PC-9 (cell line): ENCODE measurements around the gene STMN3. TPM values are rescaled to one million over a fixed set of nuclear protein-coding genes. Genes with fewer than 3 reads are reported as not detected.

Experiments
- BruUV-seq: library from RNA; stranded (reverse); fragments of 400-500 nt; replicated peaks from 2 replicates; lab custom pipeline; 2021; lab: Mats Ljungman, UMichigan
- CTCF ChIA-PET: fragments of 300-600 bp; sonication (Branson Sonifier 250); formaldehyde crosslinking; loops from one replicate; lab custom pipeline; 2022; ENCODE audit warnings: antibody characterized with exemption; lab: Charles Lee
- POLR2A ChIA-PET: fragments of 300-600 bp; sonication (Branson Sonifier 250); formaldehyde crosslinking; loops from one replicate; lab custom pipeline; 2022; ENCODE audit warnings: antibody characterized with exemption; ENCODE audit not compliant: unreplicated experiment; lab: Charles Lee
- DNase-seq, 2 experiments: peaks; one replicate each; pipeline versions ENCODE4 v3.0.0 to v3.0.0-alpha.2; 2015 to 2022; ENCODE audit warnings: mixed read lengths in 1 of 2
- H2AFZ ChIP-seq: fragments of 200-600 bp; sonication (generic); 2 replicates; pipeline ENCODE4 v1.8.1; 2017; ENCODE audit warnings: antibody characterized with exemption
- H3F3A ChIP-seq: fragments of 200-600 bp; sonication (generic); 2 replicates; pipeline ENCODE4 v1.8.1; 2017; ENCODE audit warnings: antibody characterized with exemption, mild to moderate bottlenecking, low read depth; ENCODE audit not compliant: insufficient read depth
- H3K27ac ChIP-seq: fragments of 200-600 bp; sonication (generic); 2 replicates; pipeline ENCODE4 v1.6.1; 2016; ENCODE audit warnings: mixed run types
- H3K27me3 ChIP-seq: fragments of 200-600 bp; sonication (generic); 2 replicates; pipeline ENCODE4 v1.6.1; 2016; ENCODE audit warnings: low read depth, mixed run types; ENCODE audit not compliant: insufficient read depth
- H3K36me3 ChIP-seq: fragments of 200-600 bp; sonication (generic); 2 replicates; pipeline ENCODE4 v1.6.1; 2016; ENCODE audit warnings: low read depth, mixed run types
- H3K4me1 ChIP-seq: fragments of 200-600 bp; sonication (generic); replicated peaks from 2 replicates; pipeline ENCODE4 v1.6.1; 2016; ENCODE audit warnings: mixed run types; ENCODE audit not compliant: insufficient read depth
- H3K4me2 ChIP-seq: fragments of 200-600 bp; sonication (generic); 2 replicates; pipeline ENCODE4 v1.6.1; 2017; ENCODE audit warnings: mixed run types
- H3K4me3 ChIP-seq: fragments of 200-600 bp; sonication (generic); 2 replicates; pipeline ENCODE4 v1.6.1; 2016; ENCODE audit warnings: mixed run types
- H3K79me2 ChIP-seq: fragments of 200-600 bp; sonication (generic); 2 replicates; pipeline ENCODE4 v1.6.1; 2017; ENCODE audit warnings: low read depth, mixed run types
- H3K9me2 ChIP-seq: fragments of 200-600 bp; sonication (generic); 2 replicates; pipeline ENCODE4 v1.8.1; 2017; ENCODE audit warnings: mild to moderate bottlenecking; ENCODE audit not compliant: insufficient read depth
- H3K9me3 ChIP-seq: fragments of 200-600 bp; sonication (generic); 2 replicates; pipeline ENCODE4 v1.8.1; 2016; ENCODE audit warnings: low read depth; ENCODE audit not compliant: insufficient read depth
- H4K20me1 ChIP-seq: fragments of 200-600 bp; sonication (generic); 2 replicates; pipeline ENCODE4 v1.8.1; 2017; ENCODE audit not compliant: insufficient read depth
- EZH2 ChIP-seq: fragments of 200-600 bp; sonication (generic); IDR thresholded peaks from 2 replicates; pipeline ENCODE4 v1.8.0; 2017; ENCODE audit warnings: antibody characterized with exemption, low read depth
- intact Hi-C: fragments of 100-400 bp; cut with micrococcal nuclease; formaldehyde crosslinking; loops from one replicate; pipeline ENCODE4 v1.10.0; 2022; ENCODE audit not compliant: unreplicated experiment
- total RNA-seq: library from RNA; stranded (reverse); gene quantifications from 2 replicates; pipeline ENCODE4 v1.2.3, GENCODE V29; 2021
- TF ChIP-seq, protein P1 (sequence below): fragments of 200-600 bp; sonication (generic); conservative IDR thresholded peaks from 2 replicates; pipeline ENCODE4 v1.6.1; 2017; ENCODE audit warnings: mixed run types, antibody characterized with exemption, mild to moderate bottlenecking, moderate library complexity

Gene STMN3
- total RNA-seq, 1 experiment from 2014 or later, result 24.3 TPM

DNA sequence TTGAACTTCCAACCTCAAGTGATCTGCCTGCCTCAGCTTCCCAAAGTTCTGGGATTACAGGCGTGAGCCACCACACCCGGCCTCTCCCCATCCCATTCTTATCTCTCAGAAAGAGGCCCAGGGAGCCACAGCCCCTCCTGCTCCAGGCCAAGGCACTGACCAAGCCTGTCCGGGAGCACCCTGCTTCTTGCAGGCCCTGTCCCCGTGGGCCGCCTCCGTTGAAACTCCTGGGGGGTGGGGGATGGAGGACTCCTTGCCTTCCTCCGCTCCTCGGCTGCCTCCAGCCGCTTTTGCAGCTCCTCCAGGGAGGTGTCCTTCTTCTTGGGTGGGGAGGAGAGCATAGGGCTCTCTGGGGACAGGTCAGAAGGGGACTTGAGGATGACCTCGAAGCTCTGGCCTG is 9.7 kb downstream of the STMN3 start:
- Histone ChIP-seq H3K27me3 (no peaks in the 10 kb centered on the region), H2AFZ (no peak overlapping the region), H4K20me1 (no peaks in the 10 kb centered on the region), H3K9me3 (no peaks in the 10 kb centered on the region), H3K27ac (no peak overlapping the region), H3K4me3 (no peak overlapping the region), H3K36me3 (no peaks in the 10 kb centered on the region), H3K79me2 (no peaks in the 10 kb centered on the region), H3F3A (peaks cover 13% of the 10 kb centered on the region; the same call in 1 of the 2 replicates), H3K4me2 (peak overlapping the region; percentile 84; the same call in 1 of the 2 replicates), H3K9me2 (no peaks in the 10 kb centered on the region), H3K4me1 (peaks cover 16% of the 10 kb centered on the region)
- DNase-seq, result no peak
- BruUV-seq, result no TSS peak
- POLR2A ChIA-PET, result interaction anchor here (0.6 kb wide), 1 partner anchor 44 kb away, joined by 3 read pairs; no protein-coding TSS in a partner anchor
- TF ChIP-seq, protein P1, sequence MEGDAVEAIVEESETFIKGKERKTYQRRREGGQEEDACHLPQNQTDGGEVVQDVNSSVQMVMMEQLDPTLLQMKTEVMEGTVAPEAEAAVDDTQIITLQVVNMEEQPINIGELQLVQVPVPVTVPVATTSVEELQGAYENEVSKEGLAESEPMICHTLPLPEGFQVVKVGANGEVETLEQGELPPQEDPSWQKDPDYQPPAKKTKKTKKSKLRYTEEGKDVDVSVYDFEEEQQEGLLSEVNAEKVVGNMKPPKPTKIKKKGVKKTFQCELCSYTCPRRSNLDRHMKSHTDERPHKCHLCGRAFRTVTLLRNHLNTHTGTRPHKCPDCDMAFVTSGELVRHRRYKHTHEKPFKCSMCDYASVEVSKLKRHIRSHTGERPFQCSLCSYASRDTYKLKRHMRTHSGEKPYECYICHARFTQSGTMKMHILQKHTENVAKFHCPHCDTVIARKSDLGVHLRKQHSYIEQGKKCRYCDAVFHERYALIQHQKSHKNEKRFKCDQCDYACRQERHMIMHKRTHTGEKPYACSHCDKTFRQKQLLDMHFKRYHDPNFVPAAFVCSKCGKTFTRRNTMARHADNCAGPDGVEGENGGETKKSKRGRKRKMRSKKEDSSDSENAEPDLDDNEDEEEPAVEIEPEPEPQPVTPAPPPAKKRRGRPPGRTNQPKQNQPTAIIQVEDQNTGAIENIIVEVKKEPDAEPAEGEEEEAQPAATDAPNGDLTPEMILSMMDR, result no peak
- TF ChIP-seq EZH2, result no peak
- intact Hi-C loops, result loop anchor here (5.0 kb wide), 1 partner anchor 91 kb away; the partner anchor contains the start of gene FNDC11
- CTCF ChIA-PET, result no interaction called here

DNA sequence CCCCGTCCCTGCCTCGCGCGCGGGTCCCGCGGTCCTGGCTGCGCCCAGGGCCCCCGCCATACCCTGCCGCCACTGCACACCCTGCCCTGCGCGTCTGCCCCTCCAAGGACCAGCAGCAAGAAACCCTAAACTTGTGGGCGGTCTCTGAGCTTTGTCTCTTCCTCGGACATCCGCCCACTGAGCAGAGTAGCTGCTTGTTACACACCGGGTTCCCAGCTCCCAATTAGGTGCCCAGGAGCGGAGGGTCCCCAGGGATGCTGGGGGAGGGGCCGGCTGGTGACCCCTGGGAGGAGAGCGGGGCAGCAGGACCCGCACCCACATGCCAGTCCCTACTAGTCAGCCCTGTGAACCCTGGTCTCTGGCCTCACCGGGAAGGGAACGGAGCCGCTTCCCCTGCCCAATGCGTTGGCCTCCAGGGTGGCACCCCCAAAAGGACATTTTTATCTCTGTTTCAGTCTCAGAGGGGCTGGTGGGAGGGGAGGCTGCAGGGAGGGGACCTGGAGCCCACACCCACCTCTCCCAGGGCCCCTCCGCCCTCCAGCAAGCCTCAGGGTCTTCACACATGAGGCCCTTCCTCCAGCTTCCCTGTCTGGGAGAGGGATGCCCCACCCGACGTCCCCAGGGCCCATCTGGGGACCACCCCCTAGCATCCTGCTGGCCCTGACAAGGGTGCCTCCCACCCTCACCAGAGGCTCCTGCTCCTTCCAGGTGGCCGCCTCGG is 10.5 kb downstream of the STMN3 start:
- CTCF ChIA-PET, result interaction anchor here (0.7 to 2.3 kb wide), 5 partner anchors 15 to 781 kb away, joined by 3 to 43 read pairs (median 11); partner anchors contain the start of genes PTK6, RTEL1 and TCFL5
- BruUV-seq, result no TSS peak
- Histone ChIP-seq H4K20me1 (no peaks in the 10 kb centered on the region), H3K4me1 (peaks cover 16% of the 10 kb centered on the region), H3K9me3 (no peaks in the 10 kb centered on the region), H3K27ac (no peak overlapping the region; the same call in 1 of the 2 replicates), H3K9me2 (no peaks in the 10 kb centered on the region), H3K36me3 (no peaks in the 10 kb centered on the region), H2AFZ (peak overlapping the region; percentile 78), H3F3A (peaks cover 7% of the 10 kb centered on the region; the same call in 1 of the 2 replicates), H3K4me3 (peak overlapping the region; percentile 56), H3K79me2 (no peaks in the 10 kb centered on the region), H3K4me2 (peak overlapping the region; percentile 84), H3K27me3 (no peaks in the 10 kb centered on the region)
- no peak for TF ChIP-seq EZH2
- TF ChIP-seq, protein P1, result no peak
- intact Hi-C loops, result loop anchor here (5.0 kb wide), 1 partner anchor 90 kb away; the partner anchor contains the start of gene FNDC11
- POLR2A ChIA-PET, result interaction anchor here (0.6 to 2.0 kb wide), 7 partner anchors 10 to 338 kb away, joined by 3 to 38 read pairs (median 9); partner anchors contain the start of gene PRPF6
- DNase-seq, result peak; percentile 37 to 49

DNA sequence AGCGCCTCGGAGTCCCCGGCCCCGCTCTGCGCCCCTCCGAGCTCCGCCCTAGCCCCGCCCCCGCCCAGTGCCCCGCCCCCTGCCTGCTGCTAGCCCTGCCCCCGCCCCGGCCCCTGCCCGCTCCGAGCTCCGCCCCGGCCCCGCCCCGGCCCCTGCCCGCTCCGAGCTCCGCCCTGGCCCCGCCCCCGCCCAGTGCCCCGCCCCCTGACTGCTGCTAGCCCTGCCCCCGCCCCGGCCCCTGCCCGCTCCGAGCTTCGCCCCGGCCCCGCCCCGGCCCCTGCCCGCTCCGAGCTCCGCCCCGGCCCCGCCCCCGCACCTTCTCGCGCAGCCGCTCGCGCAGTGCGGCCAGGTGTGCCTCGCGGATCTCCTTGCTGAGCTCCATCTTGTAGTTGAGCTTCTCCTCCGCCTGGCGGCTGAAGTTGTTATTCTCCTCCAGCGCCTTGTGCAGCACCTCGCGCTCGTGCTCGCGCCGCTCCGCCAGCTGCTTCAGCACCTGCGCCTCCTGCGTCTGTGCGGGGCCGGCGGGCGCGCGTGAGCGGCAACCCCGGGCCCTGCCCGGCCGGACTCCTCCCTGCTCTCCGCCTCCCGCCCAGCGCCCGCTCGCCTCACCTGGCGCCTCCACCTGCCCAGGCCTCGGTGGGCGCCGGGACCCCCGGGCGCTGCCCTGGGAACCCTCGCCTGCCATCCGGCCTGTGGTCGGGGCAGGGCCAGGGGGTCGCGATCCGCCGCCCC is 11.3 kb downstream of the STMN3 start:
- DNase-seq, result peak; percentile 90 to 97
- intact Hi-C loops, result loop anchor here (1.0 to 5.0 kb wide), 2 partner anchors 90 to 104 kb away; partner anchors contain the start of gene FNDC11
- H3K27ac ChIP-seq, result peak overlapping the region; percentile 21
- peak overlapping the region; percentile 92 for H3K4me3 ChIP-seq
- H3K9me2 ChIP-seq, result no peaks in the 10 kb centered on the region
- H3K36me3 ChIP-seq, result no peaks in the 10 kb centered on the region
- BruUV-seq, result no TSS peak
- TF ChIP-seq EZH2, result no peak
- TF ChIP-seq, protein P1, result peak; percentile 65
- H3K4me2 ChIP-seq, result peak overlapping the region; percentile 100
- H3F3A ChIP-seq, result peaks cover 7% of the 10 kb centered on the region; the same call in 1 of the 2 replicates
- no peaks in the 10 kb centered on the region for H3K79me2 ChIP-seq
- no peaks in the 10 kb centered on the region for H3K9me3 ChIP-seq
- H3K4me1 ChIP-seq, result peaks cover 16% of the 10 kb centered on the region
- ChIA-PET POLR2A (interaction anchor here (0.6 to 2.0 kb wide), 16 partner anchors 10 to 424 kb away, joined by 3 to 38 read pairs (median 6); partner anchors contain the start of genes GMEB2, HELZ2, PRPF6 and TPD52L2), CTCF (interaction anchor here (0.6 to 2.3 kb wide), 9 partner anchors 16 to 780 kb away, joined by 3 to 43 read pairs (median 6); partner anchors contain the start of genes HELZ2, PTK6, RTEL1 and TCFL5)
- no peaks in the 10 kb centered on the region for H4K20me1 ChIP-seq
- peak overlapping the region; percentile 81 for H2AFZ ChIP-seq
- no peaks in the 10 kb centered on the region for H3K27me3 ChIP-seq
